GM18520 (cell line): ENCODE results near the gene INHA.

ENCODE experiments used
- ATAC-seq: cut with Tn5 transposase; IDR thresholded peaks from one replicate; pipeline ENCODE4 v1.9.1; 2021; ENCODE audit not compliant: unreplicated experiment

Gene INHA

DNA sequence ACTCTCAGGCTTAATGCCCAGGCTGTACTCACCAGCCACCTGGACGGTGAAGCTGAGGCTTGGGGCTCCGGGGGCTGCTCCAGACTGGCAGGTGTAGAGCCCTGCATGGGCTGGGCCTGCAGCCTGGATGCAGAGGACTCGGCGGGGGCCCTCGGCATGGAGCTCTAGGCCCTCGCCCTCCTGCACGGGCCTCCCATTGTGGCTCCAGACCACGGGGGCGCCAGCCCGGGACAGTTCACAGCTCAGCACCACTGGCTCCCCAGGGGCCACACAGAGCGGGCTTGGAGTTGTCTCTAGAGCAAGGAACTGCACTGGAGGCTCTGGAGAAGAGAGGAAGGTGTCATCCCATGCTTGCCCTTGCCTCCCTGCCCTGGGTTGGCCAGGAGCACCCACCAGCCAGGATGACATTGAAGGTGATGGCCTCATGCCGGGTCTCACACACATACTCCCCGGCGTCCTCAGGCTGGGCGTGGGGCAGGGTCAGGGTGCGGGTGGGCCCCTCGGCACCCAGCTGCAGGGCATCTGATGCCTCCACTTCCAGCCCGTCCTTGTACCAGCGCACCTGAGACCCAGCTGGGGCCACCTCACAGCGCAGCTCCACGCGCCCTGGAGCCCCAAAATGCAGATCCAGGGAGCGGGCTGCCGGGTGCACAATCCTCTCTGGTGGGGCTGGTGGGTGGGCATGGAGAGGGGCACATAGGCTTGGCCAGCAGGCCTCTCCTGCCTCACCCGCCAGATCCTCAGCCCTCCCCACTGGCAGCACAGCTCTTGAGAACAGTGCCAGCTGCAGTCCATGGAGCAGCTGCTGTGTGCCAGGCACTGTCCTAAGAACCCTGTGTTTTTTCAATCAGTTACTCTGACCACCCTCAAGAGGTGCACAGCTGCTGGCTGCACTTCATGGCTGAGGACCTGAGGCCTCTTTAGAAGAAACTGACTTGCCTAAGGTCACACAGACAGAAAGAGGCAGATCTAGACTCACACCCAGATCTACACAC is 14.0 kb upstream of the INHA start:
- ATAC-seq = no peak

DNA sequence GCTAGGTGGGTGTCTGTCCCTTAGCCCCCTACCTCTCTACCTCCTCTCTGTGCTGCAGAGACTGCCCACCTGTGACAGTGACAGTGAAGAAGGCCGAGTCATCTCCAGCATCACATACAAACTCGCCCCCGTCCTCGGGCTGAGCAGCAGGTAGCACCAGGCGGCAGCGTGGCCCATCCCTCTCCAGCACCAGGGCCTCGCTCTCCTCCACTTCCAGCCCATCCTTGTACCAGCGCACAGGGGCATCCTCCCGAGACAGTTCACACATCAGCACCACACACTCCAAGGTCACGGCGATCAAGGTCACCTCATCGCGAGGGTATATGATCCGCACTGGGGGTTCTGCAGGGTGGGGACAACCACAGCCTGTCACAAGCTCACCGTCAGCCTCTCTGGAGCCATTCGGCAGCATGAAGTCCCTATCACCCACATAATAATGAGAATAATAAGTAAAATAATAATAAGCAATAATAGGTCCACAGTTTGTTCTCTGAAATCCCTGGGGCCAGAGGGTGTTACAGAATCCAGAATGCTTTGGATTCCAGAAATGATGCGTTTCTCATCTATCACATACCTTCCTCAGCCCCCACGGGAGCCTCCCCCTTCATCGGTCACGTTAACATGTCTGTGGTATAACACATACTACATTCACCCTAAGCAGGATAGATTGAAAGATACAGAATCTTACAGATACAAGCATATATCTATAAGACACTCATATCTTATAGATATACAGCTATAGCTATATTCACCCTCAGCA is 12.8 kb upstream of the INHA start:
- ATAC-seq = no peak

DNA sequence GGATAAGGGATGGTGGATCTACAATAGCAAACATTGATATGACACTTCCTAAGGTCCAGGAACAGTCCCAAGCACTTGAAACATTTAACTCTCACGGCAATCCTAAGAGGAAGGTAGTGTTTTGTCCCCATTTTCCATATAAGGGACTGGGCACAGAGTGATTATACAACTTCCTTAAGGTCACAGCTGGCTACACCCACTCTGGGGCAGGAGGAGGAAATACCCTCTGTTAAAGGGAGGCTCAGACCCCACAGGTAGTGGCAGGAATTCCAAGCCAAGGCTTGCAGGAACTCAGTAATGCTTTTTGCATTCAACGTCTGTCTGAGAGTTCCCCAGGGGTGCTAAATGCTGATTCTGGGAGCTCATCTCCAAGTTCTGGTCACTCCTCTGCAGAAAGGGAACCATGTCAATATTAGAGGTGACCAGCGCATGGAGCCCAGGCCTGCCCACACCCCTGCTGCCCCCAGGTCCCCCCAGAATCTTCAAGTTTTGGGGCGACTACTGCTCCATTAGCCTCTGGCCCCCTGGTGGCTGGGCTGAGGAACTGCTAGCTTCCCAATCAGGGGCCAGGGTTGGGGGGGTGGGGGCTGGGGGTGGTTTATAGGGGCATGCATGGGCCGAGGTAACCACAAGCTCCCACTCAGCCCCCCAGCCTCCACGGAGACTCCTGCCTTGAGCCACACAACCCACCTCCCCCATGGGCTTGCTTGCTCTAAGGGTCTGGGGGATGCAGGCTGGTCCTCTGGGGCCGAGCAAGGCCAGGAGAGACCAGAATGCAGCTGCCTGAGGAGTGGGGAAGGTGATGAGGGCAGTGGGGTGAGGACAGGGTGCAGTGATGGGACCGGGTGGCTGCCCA is 11.8 kb upstream of the INHA start:
- no peak for ATAC-seq

DNA sequence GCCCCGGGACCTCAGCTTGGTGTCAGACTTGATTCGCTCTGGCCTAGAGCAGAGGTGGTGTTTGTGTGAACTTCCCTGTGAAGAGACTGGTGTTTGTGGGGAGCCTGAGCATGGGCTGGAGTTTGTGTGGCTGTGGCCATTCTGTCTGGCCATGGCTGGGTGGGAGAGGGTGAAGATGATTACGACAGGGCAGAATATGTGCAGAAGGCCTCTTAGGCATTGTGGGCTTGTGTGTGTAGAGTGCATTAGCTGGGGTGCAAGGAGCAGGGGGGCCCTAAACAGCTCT is 11.3 kb upstream of the INHA start:
- ATAC-seq = no peak

DNA sequence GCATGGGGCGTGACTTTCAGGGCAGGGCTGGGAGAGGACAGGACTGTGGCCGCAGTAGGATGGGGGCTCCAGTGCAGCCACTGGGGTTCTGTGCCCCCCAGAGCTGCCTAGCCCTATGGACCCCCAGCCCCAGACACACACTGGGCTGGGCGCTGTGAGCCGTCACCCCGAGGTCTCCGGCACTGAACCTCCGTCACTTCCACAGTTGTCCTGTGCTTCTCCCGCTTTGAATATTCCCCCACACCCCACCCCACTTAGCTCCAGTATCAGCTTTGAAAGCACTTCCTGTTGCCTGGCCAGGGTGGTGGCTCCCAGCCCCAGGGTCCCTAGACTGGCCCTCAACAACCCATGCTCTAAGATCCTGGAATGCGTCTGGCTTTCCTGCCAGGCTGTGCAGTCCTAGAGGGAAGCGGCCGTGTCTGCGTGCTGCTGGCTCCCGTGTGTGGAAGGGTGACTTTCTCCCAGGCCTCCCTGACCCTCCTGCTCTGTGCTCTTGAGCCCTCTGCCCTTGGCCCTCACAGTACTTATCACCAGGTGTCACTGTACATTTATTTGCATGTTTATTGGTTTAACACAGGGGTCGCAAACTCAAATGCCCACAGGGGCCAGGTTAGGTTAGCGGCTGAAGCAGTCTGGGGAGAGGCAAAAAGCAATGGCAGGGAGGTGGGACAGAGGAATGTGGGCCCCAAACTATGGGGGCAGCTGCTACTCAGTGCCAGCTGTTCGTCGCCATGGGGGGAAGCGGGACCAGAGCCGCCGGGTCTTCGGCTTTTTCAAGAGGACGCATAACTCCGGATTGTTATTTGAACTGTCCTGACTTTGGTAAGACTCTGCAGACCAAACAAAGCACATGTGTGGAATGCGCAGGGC is 10.7 kb upstream of the INHA start:
- ATAC-seq = no peak

DNA sequence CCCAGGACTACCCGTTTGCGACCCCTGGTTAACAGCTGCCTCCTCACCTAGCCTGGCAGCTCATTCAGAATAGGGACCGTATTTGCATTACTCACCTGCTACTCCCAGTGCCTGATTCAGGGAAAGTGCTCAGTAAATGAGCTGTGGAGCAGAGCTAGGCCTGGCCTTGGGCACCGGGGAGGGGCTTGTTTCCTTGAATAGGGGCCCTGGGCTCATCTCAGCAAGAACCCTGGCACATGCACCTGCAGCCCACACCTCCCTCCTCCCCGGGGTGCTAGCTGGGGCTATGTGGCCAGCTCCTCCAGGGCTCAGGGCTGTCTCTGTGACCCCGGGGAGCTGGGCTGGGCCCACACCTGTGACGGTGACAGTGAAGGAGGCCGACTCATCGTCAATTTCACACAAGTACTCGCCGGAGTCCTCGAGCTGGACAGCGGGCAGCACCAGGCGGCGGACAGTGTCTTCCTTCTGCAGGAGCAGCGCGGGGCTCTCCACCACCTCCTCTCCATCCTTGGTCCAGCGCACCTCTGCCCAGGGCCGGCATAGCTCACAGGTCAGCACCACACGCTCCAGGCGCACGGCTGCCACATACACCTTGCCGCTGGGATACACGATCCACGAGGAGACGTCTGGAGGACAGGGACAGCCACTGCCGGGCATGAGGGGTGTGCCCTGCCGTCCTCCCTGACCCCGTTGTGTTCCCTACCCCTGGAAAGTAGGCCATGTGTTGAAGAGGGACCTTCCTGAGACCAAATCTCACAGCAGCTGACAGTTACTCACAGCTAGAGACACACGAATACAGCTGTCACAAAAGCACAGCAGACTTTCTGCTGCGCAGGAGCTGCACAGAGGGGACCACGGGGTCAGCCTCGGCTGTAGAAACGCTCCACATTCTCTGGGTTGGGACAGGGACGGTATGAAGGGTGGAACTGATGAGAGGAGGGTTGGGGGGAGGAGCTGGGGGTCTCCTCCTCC is 9.8 kb upstream of the INHA start:
- no peak for ATAC-seq

DNA sequence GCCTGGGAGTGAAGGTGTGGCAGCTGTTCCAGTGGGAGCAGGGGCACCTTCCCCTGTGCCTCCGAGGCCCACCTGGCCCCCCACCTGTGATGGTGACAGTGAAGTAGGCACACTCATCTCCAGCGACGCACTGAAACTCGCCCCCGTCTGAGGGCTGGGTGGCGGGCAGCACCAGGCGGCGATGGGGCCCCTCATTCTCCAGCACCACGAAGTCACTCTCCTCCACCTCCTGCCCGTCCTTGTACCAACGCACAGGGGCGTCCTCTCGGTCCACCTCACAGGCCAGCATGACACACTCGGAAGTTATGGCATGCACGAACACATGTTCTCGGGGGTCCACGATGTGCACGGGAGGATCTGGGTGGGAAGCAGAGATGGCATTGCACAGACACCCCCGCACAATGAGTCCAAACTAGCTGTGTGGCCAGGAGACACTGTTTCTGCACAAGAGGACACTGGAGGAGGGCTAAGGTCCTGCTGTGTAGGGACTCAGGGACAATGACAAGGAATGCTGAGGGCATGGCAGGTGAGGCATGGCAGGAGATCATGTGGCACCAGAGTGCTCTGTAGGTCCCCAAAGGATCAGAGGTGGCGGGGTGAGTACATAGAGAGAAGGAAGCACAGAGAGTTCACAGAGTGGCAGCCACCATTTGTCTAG is 8.7 kb upstream of the INHA start:
- no peak for ATAC-seq

DNA sequence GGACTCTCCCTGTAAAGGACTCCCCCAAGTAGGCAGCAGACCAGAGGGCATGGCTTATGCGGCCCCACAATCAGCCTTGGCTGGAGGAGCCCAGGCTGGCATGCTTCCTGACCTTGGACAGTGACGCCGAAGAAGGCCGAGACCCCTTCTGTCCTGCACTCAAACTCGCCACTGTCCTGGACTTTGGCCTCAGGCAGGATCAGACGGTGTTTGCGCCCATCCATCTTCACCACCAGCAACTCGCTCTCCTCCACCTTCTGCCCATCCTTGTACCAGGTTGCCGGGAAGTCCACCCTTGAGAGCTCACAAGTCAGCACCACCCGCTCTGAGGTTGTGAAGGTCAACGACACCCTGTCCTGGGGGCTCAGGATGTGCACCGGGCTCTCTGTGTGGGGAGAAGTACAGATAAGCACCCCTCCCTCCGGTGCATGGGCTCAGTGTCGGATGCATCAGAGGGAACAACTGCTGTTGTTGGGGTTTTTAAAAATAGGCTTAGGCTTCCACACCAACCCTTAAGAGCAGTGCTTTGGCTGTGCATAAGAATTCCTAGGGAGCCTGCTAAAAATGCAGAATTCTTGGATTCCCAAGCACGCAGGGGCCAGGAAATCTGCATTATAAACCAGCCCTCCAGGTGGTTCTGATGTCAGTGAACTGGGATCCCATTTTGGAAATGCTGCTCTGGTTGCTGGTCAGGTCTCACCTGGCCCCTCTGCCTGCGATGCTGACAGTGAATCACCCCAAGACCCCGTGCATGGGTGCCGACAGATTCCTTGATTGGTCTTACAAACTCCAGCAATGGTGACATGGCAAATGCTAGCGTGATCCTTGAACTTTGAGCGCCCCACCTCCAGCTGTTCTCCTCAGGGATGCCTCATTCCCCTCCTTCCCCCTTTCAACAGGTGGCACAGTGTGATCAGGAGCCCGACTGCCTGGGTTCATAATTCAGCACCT is 6.7 kb upstream of the INHA start:
- no peak for ATAC-seq

DNA sequence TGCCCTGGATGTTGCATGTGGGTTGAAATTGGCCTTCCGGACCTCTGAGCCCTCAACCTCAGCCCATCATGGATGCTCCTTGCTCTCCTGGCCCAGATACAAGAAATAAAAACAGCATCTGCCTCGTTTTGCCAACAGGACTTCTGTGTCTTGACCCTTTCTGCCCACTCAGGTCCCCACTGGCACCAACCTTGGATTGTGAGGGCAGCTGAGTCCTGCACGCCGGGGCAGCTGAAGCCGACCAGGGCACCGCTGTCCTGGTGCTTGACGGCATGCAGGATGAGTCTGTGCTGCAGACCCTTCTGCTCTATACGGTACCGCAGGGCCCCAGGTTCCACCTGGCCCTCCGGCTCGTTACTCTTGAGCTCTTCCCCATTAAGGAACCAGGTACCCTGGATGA is 5.5 kb upstream of the INHA start:
- ATAC-seq = no peak

DNA sequence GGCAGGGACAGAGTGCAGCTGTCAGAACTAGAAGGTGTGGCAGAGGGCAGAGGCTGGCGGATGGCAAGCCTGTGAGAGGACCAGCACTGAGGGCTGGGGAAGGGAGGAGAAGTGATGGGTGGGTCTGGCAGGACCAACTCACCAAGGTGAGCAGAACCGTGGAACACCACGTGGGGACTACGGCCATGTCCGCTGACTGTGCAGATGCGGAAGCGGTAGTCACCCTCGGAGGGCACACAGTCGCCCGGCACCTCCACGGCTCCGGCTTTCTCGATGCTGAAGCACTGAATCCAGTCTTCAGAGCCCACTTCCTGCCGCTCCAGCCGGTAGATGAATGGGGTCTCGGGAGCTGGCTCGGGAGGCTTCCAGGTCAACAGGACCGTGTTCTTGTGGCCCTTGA is 5.0 kb upstream of the INHA start:
- no peak for ATAC-seq

DNA sequence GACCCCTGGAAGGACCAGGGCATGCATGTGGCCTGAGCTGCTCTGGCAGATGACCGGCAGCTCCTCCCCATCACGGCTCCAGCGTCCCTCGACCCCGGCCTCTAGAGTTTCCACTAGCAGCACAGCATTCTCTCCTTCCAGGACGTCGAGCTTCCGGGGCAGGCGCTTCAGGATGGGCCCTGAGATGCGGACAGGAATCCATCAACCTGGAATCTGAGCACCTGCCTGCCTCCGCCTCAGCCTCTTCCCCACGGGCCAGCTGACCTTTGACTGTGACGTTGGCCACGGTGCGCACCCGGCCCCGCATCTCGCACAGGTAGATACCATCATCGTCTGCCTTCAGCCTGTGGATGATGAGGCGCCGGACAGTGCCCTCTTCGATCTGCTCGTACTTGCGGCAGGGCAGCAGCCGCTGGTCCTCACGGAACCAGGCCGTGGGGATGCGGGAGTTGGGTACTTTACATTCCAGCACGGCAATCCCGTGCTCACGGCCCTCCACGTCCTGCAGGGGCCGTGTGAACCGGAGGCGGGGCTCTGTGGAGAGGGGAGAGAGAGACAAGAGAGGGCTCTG is 4.2 kb upstream of the INHA start:
- ATAC-seq = no peak

DNA sequence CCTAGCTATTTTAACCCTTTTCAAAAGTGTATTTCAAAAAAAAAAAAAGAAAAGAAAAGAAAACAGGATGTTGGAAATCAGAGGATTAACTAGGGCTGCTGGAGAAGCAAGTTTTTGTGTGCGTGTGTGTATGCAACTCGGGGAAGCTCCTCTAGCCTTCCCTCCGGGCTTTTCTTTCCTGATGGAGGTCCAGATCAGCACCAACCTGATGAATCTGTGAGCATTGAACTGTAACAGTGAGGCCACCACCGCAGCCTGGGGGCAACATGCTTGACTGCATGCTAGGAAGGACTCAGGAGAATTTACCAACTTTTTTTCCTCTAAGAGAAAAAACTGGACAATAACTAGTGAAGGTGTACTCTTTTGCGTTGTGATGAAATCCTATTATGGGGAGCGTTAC is 3.1 kb upstream of the INHA start:
- no peak for ATAC-seq

DNA sequence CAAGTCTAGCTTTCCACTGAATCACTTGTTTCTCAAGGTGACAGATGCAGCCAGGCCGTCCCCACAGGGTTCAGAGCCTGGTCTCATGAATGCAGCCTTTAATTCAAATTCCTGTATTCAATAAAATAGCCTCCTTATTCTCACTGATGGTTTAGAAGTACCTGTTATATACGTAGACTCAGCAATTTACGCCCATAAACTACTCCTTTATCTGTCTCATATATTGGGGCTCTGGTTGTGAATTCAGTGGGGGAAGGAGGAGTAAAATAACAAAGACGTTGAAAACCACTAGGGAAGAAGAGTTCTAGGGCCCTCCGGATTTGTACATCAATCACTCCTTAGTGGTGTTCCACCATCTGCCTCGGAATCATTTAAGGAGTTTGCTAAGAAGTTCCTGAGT is 2.5 kb upstream of the INHA start:
- no peak for ATAC-seq

DNA sequence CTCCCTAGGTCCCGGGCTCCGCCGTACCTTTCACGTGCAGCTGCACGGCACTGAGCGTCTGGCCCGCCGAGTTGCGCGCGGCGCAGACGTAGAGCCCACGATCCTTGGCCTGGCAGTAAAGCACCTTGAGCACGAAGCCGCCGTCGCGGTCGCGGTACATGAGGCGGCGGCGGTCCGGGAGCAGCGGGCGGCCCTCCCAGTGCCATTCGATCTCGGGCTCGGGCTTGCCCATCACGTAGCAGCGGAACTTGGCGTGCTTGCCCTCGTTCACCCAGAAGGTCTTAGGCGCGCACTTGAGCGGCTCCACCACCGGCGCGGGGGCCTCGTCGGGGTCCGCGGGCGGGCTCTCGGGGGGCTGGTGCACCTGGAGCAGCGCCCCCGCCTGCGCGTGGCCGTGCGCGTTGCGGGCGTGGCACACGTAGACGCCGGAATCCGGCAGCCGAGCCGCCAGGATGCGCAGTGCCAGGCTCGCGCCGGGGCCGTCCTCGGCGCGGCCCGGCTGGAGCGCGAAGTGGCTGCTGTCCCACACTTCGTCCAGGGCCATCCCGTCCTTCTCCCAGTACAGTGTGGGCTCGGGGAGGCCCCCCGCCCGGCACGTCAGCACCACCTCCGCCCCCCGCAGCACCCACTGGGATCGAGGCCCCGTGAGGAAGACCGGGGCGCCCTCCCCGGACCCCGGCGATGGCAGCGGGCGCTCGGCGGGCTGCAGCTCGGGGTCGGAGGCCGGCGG is 1.8 kb upstream of the INHA start:
- ATAC-seq = no peak

DNA sequence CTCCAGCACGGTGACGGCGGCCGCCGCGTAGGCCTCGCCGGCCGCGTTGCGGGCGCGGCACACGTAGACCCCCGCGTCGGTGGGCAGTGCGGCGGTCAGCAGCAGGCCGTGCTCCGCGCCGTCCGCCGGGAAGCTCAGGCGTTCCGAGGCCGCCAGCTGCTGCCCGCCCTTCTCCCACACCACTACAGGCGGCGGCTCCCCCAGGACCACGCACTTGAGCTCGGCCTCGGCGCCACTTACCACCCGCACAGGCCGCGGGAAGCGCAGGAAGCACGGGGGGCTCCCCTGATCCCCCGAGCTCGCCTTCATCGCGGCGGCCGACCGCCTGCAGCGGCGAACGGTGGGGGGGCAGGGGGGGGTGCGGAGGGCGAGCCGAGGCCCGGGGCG is 1.2 kb upstream of the INHA start:
- no peak for ATAC-seq

DNA sequence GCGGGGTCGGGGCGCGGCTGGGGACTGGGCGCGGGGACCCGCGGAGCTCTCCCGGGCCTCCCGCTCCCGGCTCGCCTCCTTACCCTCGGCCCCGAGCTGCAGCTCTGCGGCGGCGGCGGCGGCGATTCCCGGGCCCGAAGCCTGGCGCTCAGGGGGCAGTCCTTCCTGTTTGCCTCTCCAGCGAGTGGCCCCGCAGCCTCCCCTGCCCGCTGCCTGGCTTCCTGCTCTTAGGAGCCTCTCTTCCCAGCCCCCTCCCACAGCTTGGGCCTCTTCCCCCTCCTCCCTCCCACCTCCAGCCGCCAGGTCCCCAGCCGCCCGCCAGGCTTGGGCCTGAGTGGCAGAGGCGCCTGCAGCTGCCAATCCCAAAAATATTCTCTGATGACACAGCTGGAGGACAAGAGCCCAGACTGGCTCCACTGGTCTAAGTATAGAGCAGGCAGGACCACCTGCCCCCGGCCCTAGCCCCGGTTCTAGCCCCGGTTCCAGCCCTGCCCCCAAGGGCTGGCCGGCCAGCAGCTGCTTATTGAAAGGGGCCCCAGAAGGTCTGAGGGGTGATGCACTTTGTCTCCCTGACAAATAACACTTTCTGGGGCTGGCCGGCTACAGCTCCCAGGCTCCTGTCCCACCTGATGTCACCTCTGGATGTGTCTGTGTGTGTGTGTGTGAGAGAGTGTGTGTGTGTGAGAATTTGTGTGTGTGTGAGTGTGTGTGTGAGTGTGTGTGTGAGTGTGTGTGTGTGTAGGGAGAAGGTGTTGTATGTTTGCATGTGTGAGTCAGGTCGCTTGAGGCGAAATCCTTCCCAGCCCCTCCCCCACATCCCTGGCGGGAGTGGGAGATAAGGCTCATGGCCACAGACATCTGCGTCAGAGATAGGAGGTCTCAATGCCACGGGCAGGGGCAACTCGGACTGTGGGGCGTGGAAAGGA is 536 bp upstream of the INHA start, which contains the start of gene OBSL1:
OBSL1 (minus strand) TSS at position 229 of the 926 bp plus-strand sequence. CDS start 307 bp downstream, outside the sequence.
- ATAC-seq = no peak
